Measurements from ENCODE around the gene FGD6. TPM values are rescaled to one million over a fixed set of nuclear protein-coding genes. Genes with fewer than 3 reads are reported as not detected.
"Not testable (repeated sequence)": the region's sequence is repeated elsewhere in the genome, so short reads cannot be mapped to it uniquely, and the experiment has no call there.

Gene FGD6
- total and polyA plus RNA-seq, 8 donors: 1.4 to 24.3 (median 9.2) TPM

DNA sequence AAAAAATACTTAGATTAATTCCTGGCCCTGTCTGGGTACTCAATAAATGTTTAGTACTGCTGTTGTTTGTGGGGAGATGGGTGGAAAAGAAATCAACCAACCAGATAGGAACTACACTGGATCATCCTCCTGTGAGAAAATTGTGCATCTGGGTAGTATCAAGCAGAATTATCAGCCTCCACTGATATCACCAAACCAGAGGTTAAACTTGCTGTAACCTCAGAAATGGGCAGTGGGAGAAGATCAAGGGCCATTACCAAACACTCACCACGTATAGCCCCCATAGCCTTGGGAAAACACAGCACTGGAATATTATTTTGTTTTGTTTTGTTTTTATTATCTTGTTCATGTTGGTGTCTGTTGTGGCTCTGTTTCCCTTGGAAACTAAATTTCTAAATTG is 20.0 kb upstream of the FGD6 start:
- no peak overlapping the region for H3K4me3 ChIP-seq
- 70 to 76% methylated on average over 1 of the region's 1 CpG for WGBS, 2 donors
- no peaks in the 10 kb centered on the region for H3K9me3 ChIP-seq
- DNase-seq: no peak
- no peak overlapping the region for H3K27ac ChIP-seq
- peaks cover 0 to 5% (median 0%) of the 10 kb centered on the region in 3 donors for H3K4me1 ChIP-seq
- no peak for TF ChIP-seq CTCF (IDR thresholded peaks at IDR 0.05)
- no peaks in the 10 kb centered on the region for H3K27me3 ChIP-seq
- peaks cover 0 to 3% (median 0%) of the 10 kb centered on the region in 3 donors for H3K36me3 ChIP-seq
- FAIRE-seq: no peak
- no peak for ATAC-seq
- intact Hi-C loops (cut with DNase I): no loop called here

DNA sequence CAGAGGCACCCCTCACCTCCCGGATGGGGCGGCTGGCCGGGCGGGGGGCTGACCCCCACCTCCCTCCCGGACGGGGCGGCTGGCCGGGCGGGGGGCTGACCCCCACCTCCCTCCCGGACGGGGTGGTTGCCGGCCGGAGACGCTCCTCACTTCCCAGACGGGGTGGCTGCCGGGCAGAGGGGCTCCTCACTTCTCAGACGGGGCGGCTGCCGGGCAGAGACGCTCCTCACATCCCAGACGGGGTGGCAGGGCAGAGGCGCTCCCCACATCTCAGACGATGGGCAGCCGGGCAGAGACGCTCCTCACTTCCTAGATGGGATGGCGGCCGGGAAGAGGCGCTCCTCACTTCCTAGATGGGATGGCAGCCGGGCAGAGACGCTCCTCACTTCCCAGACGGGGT is 18.4 kb upstream of the FGD6 start:
- H3K27me3 ChIP-seq; ATAC-seq; FAIRE-seq; H3K9me3 ChIP-seq; H3K4me1 ChIP-seq; intact Hi-C loops (cut with DNase I); DNase-seq; H3K36me3 ChIP-seq; H3K27ac ChIP-seq; H3K4me3 ChIP-seq: not testable (repeated sequence)
- WGBS, 2 donors: 96 to 97% methylated on average over 19 to 31 of the region's 31 CpGs

GRCh38 chr12:95234187-95234586 is 16.9 kb upstream of the FGD6 start:
- DNase-seq; intact Hi-C loops (cut with DNase I); H3K4me3 ChIP-seq; ATAC-seq; H3K27ac ChIP-seq; H3K9me3 ChIP-seq; H3K4me1 ChIP-seq; FAIRE-seq; H3K27me3 ChIP-seq; H3K36me3 ChIP-seq: not testable (repeated sequence)
- 98% methylated on average over 14 of the region's 14 CpGs for WGBS, 2 donors

- H3K4me3 ChIP-seq: no peak overlapping the region
- TF ChIP-seq CTCF (IDR thresholded peaks at IDR 0.05): no peak
- no peaks in the 10 kb centered on the region for H3K27me3 ChIP-seq
- no peaks in the 10 kb centered on the region for H3K9me3 ChIP-seq
- no peak for FAIRE-seq
- no peak for DNase-seq
- WGBS, 2 donors: 55 to 72% methylated on average over 2 of the region's 2 CpGs
- intact Hi-C loops (cut with DNase I): no loop called here
- no peaks in the 10 kb centered on the region for H3K4me1 ChIP-seq
- H3K27ac ChIP-seq: no peak overlapping the region
- H3K36me3 ChIP-seq: no peaks in the 10 kb centered on the region
- no peak for ATAC-seq
Observed at GRCh38 chr12:95231190-95231589, 13.9 kb upstream of the FGD6 start.

GRCh38 chr12:95230313-95230712 is 13.0 kb upstream of the FGD6 start:
- no peak for TF ChIP-seq CTCF (IDR thresholded peaks at IDR 0.05)
- Histone ChIP-seq H3K9me3 (no peaks in the 10 kb centered on the region), H3K27me3 (no peaks in the 10 kb centered on the region), H3K27ac (no peak overlapping the region), H3K4me3 (no peak overlapping the region), H3K36me3 (no peaks in the 10 kb centered on the region), H3K4me1 (no peaks in the 10 kb centered on the region)
- FAIRE-seq: no peak
- no peak for DNase-seq
- intact Hi-C loops (cut with DNase I): no loop called here
- no peak for ATAC-seq

DNA sequence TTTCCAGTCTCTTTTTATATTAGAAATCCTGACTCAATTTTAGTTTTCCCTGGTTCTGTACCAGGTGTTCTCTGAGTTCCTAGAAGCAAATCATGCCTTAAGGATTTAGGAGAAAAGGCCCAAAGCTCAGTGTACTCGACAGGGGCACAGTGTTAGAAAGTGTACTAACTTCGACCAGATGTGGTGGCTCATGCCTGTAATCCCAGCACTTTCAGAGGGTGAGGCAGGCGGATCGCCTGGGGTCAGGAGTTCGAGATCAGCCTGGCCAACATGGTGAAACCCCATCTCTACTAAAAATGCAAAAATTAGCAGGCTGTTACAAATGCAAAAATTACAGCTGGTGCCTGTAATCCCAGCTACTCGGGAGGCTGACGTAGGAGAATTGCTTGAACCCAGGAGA is 12.4 kb upstream of the FGD6 start:
- TF ChIP-seq CTCF (IDR thresholded peaks at IDR 0.05): no peak

More for the DNA sequence above, 12.4 kb upstream of the FGD6 start:
- Histone ChIP-seq H3K4me3 (no peak overlapping the region), H3K36me3 (no peaks in the 10 kb centered on the region), H3K4me1 (no peaks in the 10 kb centered on the region), H3K27me3 (no peaks in the 10 kb centered on the region), H3K27ac (no peak overlapping the region), H3K9me3 (no peaks in the 10 kb centered on the region)
- ATAC-seq (no peak), DNase-seq (no peak), FAIRE-seq (no peak)
- WGBS, 2 donors: 93 to 94% methylated on average over 7 of the region's 7 CpGs
- intact Hi-C loops (cut with DNase I): loop anchor here in 1 of 3 donors (10.0 kb wide), 1 partner anchor 115 kb away; no protein-coding TSS in a partner anchor

Measured in pancreas (tissue), 10 donors.